GM06990 (cell line): Measurements from ENCODE around the gene CACNA1E.

Experiments
- DNase-seq: peaks from one replicate; pipeline ENCODE4 v3.0.0-alpha.2; 2011; ENCODE audit not compliant: insufficient read length; ENCODE audit errors: extremely low read depth
- H3K27me3 ChIP-seq: replicated peaks from 2 replicates; pipeline ENCODE4 v1.6.0; 2011; ENCODE audit warnings: low read length; ENCODE audit not compliant: control insufficient read depth, insufficient read depth
- H3K36me3 ChIP-seq: 2 replicates; pipeline ENCODE4 v1.5.1; 2011; ENCODE audit warnings: low read length; ENCODE audit not compliant: control insufficient read depth, insufficient read depth
- H3K4me3 ChIP-seq: replicated peaks from 2 replicates; pipeline ENCODE4 v1.5.1; 2011; ENCODE audit warnings: low read depth, mild to moderate bottlenecking, control low read depth, low read length
- CTCF ChIP-seq: IDR thresholded peaks from 2 replicates; pipeline ENCODE4 v1.5.1; 2011; ENCODE audit warnings: low read length, control low read depth, mild to moderate bottlenecking, inconsistent platforms; ENCODE audit not compliant: insufficient read depth, poor library complexity, severe bottlenecking

Gene CACNA1E

GRCh38 chr1:181483285-181484195 lies at the start of gene CACNA1E:
CACNA1E (plus strand) TSS chr1:181483517; CDS start chr1:181483745, 228 bp downstream.
- no peaks in the 10 kb centered on the region for H3K27me3 ChIP-seq
- H3K4me3 ChIP-seq = peak within 1 kb of the TSS; percentile 67
- TF ChIP-seq CTCF = no peak
- no peak for DNase-seq
- H3K36me3 ChIP-seq = no peaks in the 10 kb centered on the region

GRCh38 chr1:181433931-181434330 lies 49.4 kb upstream of the CACNA1E start:
- Histone ChIP-seq H3K4me3 (no peak overlapping the region), H3K36me3 (no peaks in the 10 kb centered on the region), H3K27me3 (no peaks in the 10 kb centered on the region)
- DNase-seq = no peak
- no peak for TF ChIP-seq CTCF

GRCh38 chr1:181438013-181438412 lies 45.3 kb upstream of the CACNA1E start:
- H3K4me3 ChIP-seq = no peak overlapping the region
- no peaks in the 10 kb centered on the region for H3K36me3 ChIP-seq
- H3K27me3 ChIP-seq = no peaks in the 10 kb centered on the region
- no peak for DNase-seq
- no peak for TF ChIP-seq CTCF

GRCh38 chr1:181440510-181440909 lies 42.8 kb upstream of the CACNA1E start:
- TF ChIP-seq CTCF = no peak
- Histone ChIP-seq H3K27me3 (no peaks in the 10 kb centered on the region), H3K36me3 (no peaks in the 10 kb centered on the region), H3K4me3 (no peak overlapping the region)
- DNase-seq = no peak

GRCh38 chr1:181442181-181442525 lies 41.2 kb upstream of the CACNA1E start:
- TF ChIP-seq CTCF = no peak
- no peak overlapping the region for H3K4me3 ChIP-seq
- no peak for DNase-seq
- H3K36me3 ChIP-seq = no peaks in the 10 kb centered on the region
- H3K27me3 ChIP-seq = no peaks in the 10 kb centered on the region
